Glomerular visceral epithelial cell (primary cell): Measurements from ENCODE around the gene KXD1.

Experiments used
- DNase-seq: peaks from one replicate; pipeline ENCODE4 v3.0.0-alpha.2; 2016; ENCODE audit errors: extremely low spot score

The KXD1 gene

GRCh38 chr19:18613589-18614234 is 56.0 kb downstream of the KXD1 start:
- DNase-seq = no peak

- no peak for DNase-seq
Measured at GRCh38 chr19:18616023-18616422, 58.4 kb downstream of the KXD1 start.

- DNase-seq = no peak
Measured at GRCh38 chr19:18617562-18617961, 59.9 kb downstream of the KXD1 start.

- no peak for DNase-seq
Measured at GRCh38 chr19:18618236-18618635, 60.6 kb downstream of the KXD1 start.
